Measurements from ENCODE around the gene MACROD2.

Gene MACROD2

GRCh38 chr20:14609328-14610221 is 614.3 kb downstream of the MACROD2 start:
- DNase-seq = no peak

GRCh38 chr20:14611479-14611878 is 616.2 kb downstream of the MACROD2 start:
- DNase-seq = no peak

- DNase-seq = no peak
These were observed 617.1 kb downstream of the MACROD2 start for GRCh38 chr20:14612391-14612790.

GRCh38 chr20:14616003-14616402 is 620.7 kb downstream of the MACROD2 start:
- no peak for DNase-seq

- DNase-seq = no peak
These were observed 621.8 kb downstream of the MACROD2 start for GRCh38 chr20:14617123-14617522.

GRCh38 chr20:14619411-14619810 is 624.1 kb downstream of the MACROD2 start:
- no peak for DNase-seq

GRCh38 chr20:14622796-14623195 is 627.5 kb downstream of the MACROD2 start:
- DNase-seq = no peak

- DNase-seq = no peak
These were observed 635.7 kb downstream of the MACROD2 start for GRCh38 chr20:14631011-14631410.

GRCh38 chr20:14632906-14633305 is 637.6 kb downstream of the MACROD2 start:
- DNase-seq = no peak

GRCh38 chr20:14633507-14633906 is 638.2 kb downstream of the MACROD2 start:
- no peak for DNase-seq

- DNase-seq = no peak
These were observed 639.3 kb downstream of the MACROD2 start for GRCh38 chr20:14634665-14635064.

- no peak for DNase-seq
These were observed 642.1 kb downstream of the MACROD2 start for GRCh38 chr20:14637441-14637840.

GRCh38 chr20:14643146-14643545 is 647.8 kb downstream of the MACROD2 start:
- no peak for DNase-seq

GRCh38 chr20:14643556-14643955 is 648.2 kb downstream of the MACROD2 start:
- DNase-seq = no peak

- DNase-seq = no peak
These were observed 649.2 kb downstream of the MACROD2 start for GRCh38 chr20:14644306-14645097.

- DNase-seq = no peak
These were observed 651.7 kb downstream of the MACROD2 start for GRCh38 chr20:14647016-14647415.

- DNase-seq = no peak
These were observed 654.3 kb downstream of the MACROD2 start for GRCh38 chr20:14649662-14650061.

- no peak for DNase-seq
These were observed 662.1 kb downstream of the MACROD2 start for GRCh38 chr20:14657266-14658005.

GRCh38 chr20:14664101-14664500 is 668.8 kb downstream of the MACROD2 start:
- no peak for DNase-seq

GRCh38 chr20:14666696-14667095 is 671.4 kb downstream of the MACROD2 start:
- no peak for DNase-seq

GRCh38 chr20:14667226-14667625 is 671.9 kb downstream of the MACROD2 start:
- no peak for DNase-seq

- no peak for DNase-seq
These were observed 676.8 kb downstream of the MACROD2 start for GRCh38 chr20:14672066-14672465.

GRCh38 chr20:14673164-14673563 is 677.8 kb downstream of the MACROD2 start:
- no peak for DNase-seq

All from activated naive CD4-positive, alpha-beta T cell (primary cell).